Glomerular visceral epithelial cell (primary cell): ENCODE measurements around the gene ART4.
A peak's percentile ranks its signal among the peaks of the same experiment; 100 is the strongest.

ENCODE experiments used
- DNase-seq: peaks from one replicate; pipeline ENCODE4 v3.0.0-alpha.2; 2016; ENCODE audit errors: extremely low spot score

ART4 gene

DNA sequence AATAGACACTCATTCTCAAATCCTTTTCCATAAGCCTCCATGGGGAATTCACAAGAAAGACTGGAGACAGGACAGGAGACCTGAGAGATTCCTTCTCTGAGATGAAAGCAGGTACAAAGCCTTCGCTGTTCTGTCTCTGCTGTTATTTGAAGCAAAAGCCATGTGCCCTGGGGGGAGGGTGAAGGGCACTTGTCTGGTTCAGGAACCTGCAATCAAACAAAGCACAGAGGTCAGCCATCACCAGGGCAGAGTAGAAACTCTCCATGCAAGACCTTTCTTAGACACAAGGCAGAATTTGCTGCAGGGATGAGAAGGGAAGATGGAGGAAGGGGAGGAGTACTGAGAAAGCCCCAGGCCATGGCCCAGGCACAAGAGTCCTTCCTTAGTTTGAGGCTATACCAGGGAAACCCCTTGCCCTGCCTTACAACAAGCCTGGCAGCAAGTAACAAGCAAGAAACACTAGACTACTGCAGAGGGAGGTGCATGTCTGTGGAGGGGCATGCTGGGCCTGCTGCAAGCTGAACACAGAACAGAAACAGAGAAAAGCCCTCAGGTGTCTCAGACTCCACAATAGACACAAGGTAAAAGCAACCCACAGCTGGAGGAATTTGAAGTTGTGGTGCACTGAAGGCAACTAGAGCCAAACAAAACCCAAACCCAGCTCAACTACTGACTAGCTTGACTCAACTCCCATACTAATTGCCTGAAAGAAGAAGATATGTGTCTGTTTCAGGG lies 7.8 kb upstream of the ART4 start:
- no peak for DNase-seq

DNA sequence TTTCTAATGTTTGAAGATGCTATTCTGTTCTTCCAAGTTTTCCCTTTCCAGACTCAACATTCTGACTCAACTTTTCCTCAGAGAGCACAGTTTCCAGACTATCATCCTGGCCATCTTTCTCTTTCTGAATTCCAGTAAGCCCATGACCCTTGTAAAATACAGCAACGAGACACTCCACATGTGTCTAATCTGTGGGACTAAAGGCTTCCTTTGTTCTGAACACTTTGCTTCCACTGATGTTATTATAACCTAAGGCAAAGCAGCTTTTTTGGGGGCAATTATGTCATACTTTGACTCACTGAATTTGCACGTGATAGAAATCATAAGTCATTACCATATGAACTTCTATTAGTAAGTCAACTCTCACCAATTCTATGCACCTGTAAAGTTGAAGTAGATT lies 6.3 kb upstream of the ART4 start:
- no peak for DNase-seq

DNA sequence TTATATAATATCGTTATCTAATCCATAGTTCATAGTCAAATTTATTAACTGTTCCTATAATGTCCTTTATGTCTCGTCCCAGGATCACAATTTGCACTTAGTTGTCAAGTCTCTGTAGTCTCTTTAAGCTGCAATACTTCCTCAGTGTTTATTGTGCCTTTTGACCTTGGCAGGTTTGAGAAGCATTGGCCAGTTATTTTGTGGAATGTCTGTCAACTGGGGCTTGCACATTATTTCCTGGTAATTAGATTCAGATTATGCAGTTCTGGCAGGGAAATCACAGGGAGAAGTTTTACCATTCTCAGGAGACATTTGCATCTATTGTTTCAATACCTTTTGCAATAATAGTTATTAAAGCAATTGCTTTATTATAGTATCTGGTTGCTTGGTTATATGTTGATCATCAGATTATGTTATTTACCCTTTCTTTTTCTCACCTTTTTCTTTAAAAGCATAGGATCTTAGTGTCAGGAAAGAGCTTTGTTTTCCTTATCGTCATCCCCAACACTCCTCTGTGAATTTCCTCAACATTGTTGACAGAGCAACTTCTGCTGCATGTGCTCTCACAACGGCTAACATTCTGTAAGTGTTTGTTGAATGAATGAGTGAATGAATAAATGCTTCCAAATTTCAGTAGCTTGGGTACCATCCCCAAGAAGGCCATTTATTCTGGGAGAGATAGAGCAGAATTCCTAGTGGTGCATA lies 3.7 kb upstream of the ART4 start:
- no peak for DNase-seq

DNA sequence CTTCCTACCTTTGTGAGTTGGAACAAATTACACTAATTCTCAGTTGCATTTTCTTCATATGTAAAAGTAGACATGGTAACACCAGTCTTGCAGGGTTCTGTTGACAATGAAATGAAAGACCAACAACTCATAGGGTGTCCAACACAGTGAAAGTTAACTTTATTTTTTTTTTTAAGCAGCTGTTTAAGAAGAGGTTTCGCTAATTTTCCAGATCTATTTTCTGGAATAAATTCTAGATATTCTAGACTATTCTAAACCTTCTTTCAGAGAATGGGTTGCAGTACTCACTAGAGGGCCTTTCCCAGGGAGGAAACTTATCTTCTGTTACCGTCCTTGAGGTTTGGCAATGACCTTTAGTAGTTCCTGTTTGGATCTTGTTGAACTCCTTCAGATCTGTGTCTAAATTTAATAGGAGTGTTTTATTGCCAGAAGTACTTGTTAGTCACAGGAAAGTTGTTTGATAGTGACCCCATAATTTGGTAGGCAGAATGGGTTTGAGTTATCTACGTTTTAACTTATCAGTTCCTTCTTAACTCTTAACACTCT lies 2.8 kb upstream of the ART4 start:
- no peak for DNase-seq

DNA sequence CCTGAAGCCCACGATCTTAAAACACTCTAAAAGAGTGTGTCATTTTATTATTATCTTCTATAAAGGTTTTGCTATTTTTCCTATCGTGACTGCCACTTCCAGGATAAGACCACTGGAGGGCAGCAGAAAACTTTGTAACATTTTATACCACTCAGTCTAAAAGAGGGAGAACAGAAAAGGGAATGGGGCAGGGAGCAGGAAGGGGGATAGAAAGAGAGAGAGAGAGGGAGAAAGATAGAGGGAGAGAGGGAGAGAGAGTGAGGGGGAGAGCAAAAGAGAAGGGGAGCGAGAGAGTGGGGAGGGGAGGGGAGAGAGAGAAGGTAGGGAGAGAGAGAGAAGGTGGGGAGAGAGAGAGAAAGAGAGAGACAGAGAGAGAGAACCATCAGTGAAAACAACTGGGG lies 2.0 kb upstream of the ART4 start:
- DNase-seq = peak; percentile 50

DNA sequence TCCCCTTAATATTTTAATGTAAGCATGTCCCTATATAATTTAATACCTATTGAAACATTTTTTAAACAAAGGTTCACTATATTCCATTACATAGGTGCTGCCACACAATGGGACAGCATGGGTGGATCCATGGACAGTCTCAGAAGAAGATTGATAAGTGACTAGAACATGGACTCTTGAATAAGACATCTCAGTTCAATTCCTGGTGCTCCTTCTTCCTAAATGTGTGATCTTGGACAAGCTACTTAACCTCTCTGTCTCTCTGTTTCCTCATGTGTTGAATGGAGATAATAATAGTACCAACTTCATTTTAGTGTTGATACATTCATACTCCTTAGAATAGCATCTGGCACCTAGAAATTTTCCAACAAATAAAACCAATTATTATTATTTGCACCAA lies 1.1 kb upstream of the ART4 start:
- no peak for DNase-seq

DNA sequence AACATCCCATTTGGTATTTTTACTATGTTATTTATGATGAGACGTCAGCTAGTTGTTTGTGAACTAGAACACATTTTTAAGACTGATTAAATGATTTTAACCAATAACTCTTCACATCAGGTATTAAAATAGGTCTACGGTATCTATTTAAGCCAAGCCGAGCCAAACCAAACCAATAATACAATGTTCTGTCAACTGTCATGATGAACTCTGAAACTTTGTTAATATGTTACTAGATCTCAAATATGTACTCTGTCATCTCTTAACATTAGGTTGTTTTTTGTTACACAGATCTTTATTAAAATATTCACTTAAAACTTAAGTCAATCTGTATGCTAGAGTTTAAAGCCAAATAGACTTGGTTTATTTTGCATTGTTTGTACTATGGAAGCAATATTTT lies 1.0 kb downstream of the ART4 start:
- DNase-seq = no peak

DNA sequence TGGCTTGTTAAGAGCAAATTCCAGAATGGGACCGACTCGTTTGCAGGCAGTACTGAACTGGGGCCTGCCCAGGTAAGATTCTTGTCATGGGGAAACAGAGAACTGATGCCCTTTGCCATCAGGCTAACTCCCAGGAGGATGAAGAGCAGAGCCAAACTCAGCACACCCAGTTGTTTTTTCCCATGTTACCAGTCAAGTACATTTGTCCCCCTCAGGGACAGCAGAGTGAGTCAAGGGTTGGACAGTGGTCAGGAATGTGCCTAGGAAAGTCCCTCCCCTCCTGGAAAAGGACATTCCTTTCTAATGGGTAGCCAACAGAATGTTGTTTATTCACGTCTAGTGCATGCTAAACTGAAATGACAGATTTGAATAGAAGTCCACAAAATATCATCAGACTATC lies 1.6 kb downstream of the ART4 start:
- peak; percentile 37 for DNase-seq

DNA sequence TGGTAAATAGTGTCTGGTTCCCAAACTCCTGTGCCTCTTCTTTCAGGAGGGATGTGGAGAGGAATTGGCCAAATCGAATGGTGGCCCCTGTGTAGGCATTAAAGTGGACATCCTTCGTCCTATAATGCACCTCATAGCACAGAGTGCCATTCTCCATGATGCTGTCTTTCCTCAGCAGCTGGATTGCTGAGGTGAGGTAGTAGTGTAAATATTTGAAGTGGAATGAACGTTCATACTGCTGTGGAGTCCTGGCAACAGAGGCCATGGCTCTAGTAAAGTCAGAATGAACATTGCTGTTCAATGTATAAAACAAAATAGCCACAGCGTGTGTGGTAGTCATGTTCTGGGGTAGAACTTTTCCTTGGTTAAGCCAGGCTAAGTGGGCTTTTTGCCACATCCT lies 2.7 kb downstream of the ART4 start:
- no peak for DNase-seq

DNA sequence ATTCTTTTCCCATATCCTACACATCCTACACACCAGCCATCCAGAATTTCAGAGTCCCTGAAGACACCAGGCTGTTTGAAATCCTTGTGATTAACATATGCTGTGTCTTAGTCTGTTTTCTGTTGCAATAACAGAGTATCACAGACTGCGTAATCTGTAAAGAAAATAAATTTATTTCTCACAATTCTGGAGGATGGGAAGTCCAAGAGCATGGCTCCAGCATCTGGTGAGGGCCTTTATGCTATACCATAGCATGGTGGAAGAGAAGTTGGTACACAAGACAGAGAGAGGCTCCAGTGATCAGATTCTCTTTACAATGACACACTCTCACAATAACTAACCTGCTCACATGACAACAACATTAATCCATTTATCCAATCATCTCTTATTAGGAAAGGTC lies 4.1 kb downstream of the ART4 start:
- DNase-seq = no peak

DNA sequence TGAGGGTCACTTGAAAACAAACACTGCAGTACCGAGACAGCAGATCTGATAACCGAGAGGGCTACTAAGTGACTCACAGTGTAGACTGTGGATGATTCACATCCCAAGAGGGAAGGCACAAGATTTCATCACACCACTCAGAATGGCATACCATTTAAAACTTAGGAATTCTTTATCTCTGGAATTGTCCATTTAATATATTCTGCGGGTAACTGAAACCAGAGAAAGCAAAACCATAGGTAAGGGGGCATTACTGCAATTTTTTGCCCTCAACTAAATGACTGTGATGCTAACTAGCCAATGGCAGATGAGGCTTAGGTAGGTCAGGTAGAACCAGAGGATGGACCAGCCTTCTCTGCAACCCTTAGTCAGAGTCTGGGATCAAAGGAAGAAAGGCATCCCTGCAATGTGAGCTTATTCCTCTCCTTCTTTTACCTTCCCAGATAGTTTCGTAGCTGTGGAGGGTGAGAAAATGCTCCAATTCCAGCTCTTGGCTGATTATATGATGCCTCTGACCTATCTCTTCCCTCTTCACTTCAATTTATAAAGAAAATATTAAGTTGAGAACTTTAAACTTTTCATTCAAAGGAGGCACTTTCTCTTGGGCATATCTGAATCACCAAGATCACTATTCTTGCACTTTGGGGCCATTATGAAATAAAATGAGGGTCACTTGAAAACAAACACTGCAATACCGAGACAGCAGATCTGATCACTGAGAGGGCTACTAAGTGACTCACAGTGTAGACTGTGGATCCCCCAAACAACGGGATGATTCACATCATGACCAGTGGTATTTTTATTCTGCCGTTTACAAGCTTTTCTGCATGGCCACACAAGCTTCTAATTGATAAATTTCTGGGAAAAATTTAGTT lies 6.8 kb downstream of the ART4 start:
- DNase-seq = peak; percentile 65

DNA sequence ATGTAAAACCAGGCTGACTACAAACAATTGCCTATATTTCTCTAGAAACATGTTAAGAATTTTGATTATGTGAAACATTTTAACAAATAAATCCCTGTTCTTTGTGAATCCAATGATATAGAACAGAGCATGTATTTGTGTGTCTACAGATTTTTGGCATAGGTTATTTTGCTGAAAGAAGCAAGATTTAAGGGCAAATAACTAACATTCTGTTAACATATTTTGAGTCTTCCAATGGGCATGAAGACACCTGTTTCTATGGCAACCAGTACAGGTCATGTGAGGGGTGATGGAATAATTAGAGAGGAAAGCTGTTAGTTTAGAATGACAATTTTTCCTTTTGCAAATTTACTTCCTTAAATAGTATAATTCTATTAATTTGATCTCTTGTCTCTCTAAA lies 8.8 kb downstream of the ART4 start:
- DNase-seq = no peak

DNA sequence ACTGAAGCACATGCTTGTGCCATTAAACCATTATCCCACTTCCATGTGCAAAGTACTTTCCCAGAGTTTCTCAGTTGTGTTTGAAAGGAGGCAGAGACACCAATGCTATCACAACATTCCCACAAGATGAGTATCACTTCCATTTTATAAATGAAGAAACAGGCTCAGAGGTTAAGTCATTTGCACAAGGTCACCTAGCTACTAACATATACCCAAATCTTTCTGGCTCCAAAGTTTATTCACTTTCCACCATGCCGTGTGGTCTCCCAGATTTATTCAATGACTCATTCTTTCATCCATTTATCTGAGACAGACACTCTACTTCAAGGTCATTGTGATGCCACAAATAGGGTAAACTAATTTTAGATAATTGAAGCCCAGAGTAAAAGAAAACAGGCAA lies 9.4 kb downstream of the ART4 start:
- no peak for DNase-seq

DNA sequence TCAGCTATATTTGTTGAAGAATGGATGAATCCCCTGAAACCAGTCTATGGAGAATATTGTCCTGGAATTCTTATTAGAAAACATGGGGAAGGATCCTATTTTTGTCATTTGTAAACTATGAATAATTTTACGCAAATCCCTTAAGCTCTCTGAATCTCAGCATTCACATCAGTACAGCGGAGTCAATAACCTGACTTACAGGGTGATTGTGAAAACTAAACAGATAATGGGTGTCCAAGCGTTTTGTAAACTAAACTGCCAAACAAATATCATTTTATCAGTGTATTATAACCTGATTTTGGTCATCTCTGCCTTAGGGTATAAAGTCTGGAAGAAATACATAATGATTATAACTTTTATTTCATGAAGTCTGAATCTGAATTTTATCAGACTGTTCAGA lies 10.0 kb downstream of the ART4 start:
- no peak for DNase-seq

DNA sequence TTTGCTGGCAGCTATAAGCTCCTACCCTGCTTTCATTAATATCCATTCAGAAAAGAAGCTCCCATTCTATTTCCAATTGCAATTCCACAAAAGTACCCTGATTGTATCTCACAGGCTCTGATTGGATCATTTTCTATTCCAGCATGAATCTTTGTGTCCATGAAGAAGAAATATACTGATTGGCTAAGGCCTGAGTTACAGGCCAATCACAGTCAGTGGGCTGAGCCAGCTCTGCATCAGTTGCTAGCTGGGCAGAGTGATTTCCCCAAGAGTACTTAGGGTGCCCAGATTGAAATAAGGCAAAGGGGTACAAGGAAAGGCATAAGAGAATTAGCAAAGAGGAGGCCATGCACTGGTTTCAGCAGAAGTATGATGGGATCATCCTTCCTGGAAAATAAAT lies 14.4 kb downstream of the ART4 start:
- peak; percentile 12 for DNase-seq

DNA sequence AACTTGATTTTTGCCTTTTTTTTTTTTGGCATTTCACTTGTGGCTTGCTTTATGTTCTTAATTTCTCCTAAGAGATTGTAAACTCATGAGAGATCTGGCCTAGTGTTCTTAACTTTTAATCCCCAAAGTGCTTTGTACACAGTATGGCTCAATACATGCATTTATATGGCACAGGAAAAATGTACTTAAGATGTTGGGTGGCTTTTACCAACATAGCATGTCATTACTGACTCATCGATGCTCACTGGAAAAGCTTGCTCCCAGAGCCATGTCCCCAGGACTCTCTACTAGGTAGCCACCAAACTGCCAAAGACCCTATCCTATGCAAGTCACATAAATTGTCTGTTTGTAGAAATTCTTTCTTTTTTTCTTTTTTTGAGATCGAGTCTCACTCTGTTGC lies 16.3 kb downstream of the ART4 start:
- no peak for DNase-seq

DNA sequence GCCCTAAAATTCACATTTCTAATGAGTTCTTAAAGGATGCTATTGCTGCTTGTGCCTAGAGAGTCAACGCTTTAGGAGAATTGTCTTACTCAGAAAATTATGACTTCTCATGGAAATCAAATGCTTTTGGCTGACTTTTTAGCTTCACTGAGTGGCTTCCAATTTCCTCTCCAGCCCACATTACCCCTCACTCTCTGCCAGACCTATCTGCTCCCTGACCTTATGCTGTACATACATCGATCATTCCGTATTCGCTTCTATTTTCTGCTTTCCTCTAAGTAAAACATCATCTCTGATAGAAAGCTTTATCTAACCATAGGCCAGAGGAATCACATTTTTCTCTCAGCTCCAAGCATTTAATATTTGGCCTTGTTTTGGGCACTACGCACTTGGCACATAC lies 16.8 kb downstream of the ART4 start:
- no peak for DNase-seq

DNA sequence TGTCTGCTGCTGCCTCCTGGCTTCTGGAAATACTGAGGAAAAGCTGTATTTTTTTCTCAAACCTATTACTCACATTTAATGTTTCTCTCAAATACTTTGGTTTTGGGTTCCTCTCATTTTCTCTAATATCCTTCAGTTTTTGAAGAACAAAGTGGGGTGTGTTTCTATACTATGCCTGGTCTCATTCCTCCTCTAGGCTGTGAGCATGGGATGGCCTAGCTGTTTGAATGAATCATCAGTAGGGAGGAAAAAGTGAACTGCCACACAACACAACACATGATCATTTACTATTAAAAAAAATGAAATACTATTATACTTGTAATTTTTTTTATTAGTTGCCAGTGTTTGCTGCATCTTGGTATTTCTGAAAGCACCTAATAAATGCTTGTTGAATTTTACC lies 18.1 kb downstream of the ART4 start:
- DNase-seq = no peak

DNA sequence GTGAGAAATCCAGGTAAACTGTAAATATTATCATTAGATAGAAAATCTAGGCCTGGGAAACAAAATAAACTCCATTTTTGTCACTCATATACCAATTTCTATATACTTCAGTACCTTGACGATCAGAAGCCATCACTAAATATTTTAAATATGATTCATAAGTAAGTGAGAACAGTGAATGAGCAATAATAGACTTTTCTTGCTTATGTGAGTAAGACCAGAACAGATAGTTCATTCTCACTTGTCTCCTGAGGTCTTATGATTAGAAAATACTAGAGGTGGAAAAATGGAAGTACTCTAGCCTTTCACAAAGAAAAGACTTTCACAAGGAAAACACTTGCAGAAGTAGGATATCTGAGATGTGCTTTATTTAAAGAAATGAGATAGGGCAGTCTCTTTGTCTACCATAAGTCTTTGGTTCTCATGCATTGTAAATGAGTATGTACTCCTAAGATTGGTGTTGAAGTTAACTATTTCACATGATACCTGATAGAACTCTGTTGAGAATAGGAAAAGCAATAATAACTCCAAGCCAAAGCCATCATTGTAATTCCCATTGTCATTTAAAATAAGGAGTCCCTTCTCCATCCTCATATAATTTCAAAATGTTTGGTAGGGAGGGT lies 19.2 kb downstream of the ART4 start:
- DNase-seq = no peak

DNA sequence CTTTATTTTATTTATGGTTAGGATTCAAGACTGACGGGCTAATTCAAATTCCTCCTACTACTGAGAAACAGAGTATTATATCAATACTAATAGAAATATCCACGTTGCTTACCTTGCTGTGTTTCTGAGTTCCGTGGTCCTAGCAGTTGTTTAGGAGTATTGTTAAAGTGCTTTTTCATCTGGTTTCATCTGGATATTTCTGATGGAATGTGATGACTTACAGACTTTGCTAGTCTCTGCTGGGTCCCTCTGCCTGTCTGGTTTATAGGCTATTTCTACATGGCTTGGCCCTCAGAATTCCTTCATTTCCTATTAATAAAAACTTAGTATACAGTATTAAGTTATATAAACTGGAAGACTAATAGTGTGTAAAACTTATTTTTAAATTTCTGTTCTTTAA lies 29.3 kb downstream of the ART4 start, which contains the start of gene SMCO3:
SMCO3 (minus strand) TSS at position 169 of the 400 bp plus-strand sequence. CDS start 7,502 bp downstream, outside the sequence.
- DNase-seq = no peak

DNA sequence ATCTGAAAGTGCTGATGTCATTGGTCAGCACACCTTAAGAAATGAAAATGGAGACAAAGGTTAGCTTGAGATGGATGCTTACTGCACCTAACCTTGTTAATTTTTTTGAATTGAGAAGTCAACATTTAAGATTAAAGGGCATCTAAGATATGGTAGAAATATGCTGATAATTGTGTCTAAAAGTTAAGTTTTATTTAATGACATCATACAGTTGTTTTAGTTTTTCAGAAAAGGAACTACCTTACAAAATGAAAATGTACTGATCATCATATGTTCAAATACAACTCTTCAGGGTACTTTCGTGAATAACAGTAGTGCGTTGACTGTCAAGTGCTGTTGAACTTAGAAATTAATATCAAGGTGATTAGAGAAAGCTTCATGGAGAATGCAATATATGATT lies 31.8 kb downstream of the ART4 start:
- DNase-seq = no peak

DNA sequence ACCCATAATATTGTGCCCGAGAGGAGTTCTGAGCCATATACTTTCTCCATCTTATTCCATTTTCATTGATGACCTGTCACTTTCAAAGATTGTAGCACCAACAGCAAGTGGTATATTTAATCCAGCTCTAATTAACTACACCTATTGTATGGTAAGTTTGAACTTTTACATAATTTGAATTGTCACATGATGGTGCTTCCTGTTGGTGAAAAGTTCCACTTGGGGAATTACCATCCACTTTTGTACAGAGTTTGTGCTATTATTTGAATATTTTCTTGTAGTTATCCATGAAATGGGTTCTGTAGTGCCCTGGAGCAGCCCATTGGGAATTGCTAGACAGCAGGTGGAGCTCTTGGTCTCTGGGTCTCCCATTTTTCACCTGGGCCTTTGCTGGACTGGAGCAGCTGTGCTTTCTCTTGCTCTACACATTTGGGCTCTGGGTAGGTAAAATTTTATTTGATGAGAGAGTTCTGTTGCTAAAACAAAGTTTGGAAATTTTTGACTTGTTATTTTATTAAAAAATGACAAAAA lies 32.3 kb downstream of the ART4 start:
- DNase-seq = peak; percentile 25
